ENCODE results near the gene CGB3. TPM values are rescaled to one million over a fixed set of nuclear protein-coding genes. Genes with fewer than 3 reads are reported as not detected.

CGB3 gene
- total RNA-seq, 1 donor from 2014 or later, result not detected

GRCh38 chr19:48977061-48977460 lies 47.1 kb downstream of the CGB3 start:
- intact Hi-C loops (cut with DNase I), result no loop called here
- H3K27ac ChIP-seq, result no peak overlapping the region
- TF ChIP-seq, protein P1, sequence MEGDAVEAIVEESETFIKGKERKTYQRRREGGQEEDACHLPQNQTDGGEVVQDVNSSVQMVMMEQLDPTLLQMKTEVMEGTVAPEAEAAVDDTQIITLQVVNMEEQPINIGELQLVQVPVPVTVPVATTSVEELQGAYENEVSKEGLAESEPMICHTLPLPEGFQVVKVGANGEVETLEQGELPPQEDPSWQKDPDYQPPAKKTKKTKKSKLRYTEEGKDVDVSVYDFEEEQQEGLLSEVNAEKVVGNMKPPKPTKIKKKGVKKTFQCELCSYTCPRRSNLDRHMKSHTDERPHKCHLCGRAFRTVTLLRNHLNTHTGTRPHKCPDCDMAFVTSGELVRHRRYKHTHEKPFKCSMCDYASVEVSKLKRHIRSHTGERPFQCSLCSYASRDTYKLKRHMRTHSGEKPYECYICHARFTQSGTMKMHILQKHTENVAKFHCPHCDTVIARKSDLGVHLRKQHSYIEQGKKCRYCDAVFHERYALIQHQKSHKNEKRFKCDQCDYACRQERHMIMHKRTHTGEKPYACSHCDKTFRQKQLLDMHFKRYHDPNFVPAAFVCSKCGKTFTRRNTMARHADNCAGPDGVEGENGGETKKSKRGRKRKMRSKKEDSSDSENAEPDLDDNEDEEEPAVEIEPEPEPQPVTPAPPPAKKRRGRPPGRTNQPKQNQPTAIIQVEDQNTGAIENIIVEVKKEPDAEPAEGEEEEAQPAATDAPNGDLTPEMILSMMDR (IDR thresholded peaks at IDR 0.05), result no peak
- H3K4me1 ChIP-seq, result no peaks in the 10 kb centered on the region
- H3K36me3 ChIP-seq, result peaks cover 38% of the 10 kb centered on the region
- no peaks in the 10 kb centered on the region for H3K27me3 ChIP-seq
- no peak overlapping the region for H3K4me3 ChIP-seq
- no peak for ATAC-seq
- no peaks in the 10 kb centered on the region for H3K9me3 ChIP-seq
- DNase-seq, result no peak

- H3K36me3 ChIP-seq, result peaks cover 30% of the 10 kb centered on the region
- H3K4me3 ChIP-seq, result no peak overlapping the region
- H3K27me3 ChIP-seq, result no peaks in the 10 kb centered on the region
- H3K9me3 ChIP-seq, result no peaks in the 10 kb centered on the region
- ATAC-seq (no peak), DNase-seq (no peak)
- intact Hi-C loops (cut with DNase I), result no loop called here
- no peak overlapping the region for H3K27ac ChIP-seq
- no peaks in the 10 kb centered on the region for H3K4me1 ChIP-seq
- TF ChIP-seq, protein P1 (IDR thresholded peaks at IDR 0.05), result no peak
Observed at GRCh38 chr19:48975947-48976847, 47.9 kb downstream of the CGB3 start.

Small RNAs within 50 kb of the gene (microRNA-seq; reads per million reads assigned to microRNA genes)
- gene MIR6798 (ENCODE audit: borderline microRNAs expressed), result not detected

Other genes with a start within 250 kb of the CGB3 start
- 59.0 TPM for gene BCAT2, start 213.3 kb downstream of the CGB3 start, total RNA-seq
- gene HSD17B14, start 187.8 kb downstream of the CGB3 start, total RNA-seq, result 23.5 TPM
- gene PLEKHA4, start 155.7 kb downstream of the CGB3 start, total RNA-seq, result 16.0 TPM
- gene PPP1R15A, start 151.9 kb downstream of the CGB3 start, total RNA-seq, result 80.9 TPM
- gene TULP2, start 125.6 kb downstream of the CGB3 start, total RNA-seq, result not detected
- 287 TPM for gene NUCB1, start 124.0 kb downstream of the CGB3 start, total RNA-seq
- 3.0 TPM for gene DHDH, start 90.6 kb downstream of the CGB3 start, total RNA-seq
- gene BAX, start 69.5 kb downstream of the CGB3 start, total RNA-seq, result 127 TPM
- gene FTL, start 59.0 kb downstream of the CGB3 start, total RNA-seq, result 7,346 TPM
- 35.1 TPM for gene GYS1, start 31.0 kb downstream of the CGB3 start, total RNA-seq
- gene RUVBL2, start 30.4 kb downstream of the CGB3 start, total RNA-seq, result 37.6 TPM
- not detected for gene LHB, start 7.2 kb downstream of the CGB3 start, total RNA-seq
- not detected for gene CGB2, start 7.6 kb upstream of the CGB3 start, total RNA-seq
- gene CGB1, start 12.6 kb upstream of the CGB3 start, total RNA-seq, result not detected
- not detected for gene CGB5, start 19.5 kb upstream of the CGB3 start, total RNA-seq
- not detected for gene CGB8, start 24.8 kb upstream of the CGB3 start, total RNA-seq
- 0.43 TPM for gene CGB7, start 33.4 kb upstream of the CGB3 start, total RNA-seq
- 2.7 TPM for gene NTF4, start 40.5 kb upstream of the CGB3 start, total RNA-seq
- gene KCNA7, start 48.4 kb upstream of the CGB3 start, total RNA-seq, result not detected
- gene SNRNP70, start 61.1 kb upstream of the CGB3 start, total RNA-seq, result 179 TPM
- gene LIN7B, start 90.0 kb upstream of the CGB3 start, total RNA-seq, result 12.2 TPM
- 1.5 TPM for gene C19orf73, start 94.8 kb upstream of the CGB3 start, total RNA-seq
- gene PPFIA3, start 95.2 kb upstream of the CGB3 start, total RNA-seq, result 10.7 TPM
- gene HRC, start 131.1 kb upstream of the CGB3 start, total RNA-seq, result 2.2 TPM
- gene TRPM4, start 133.5 kb upstream of the CGB3 start, total RNA-seq, result 44.3 TPM

Data from upper lobe of right lung (tissue), 1 donor.